K562 (cell line): ENCODE data around the gene ACOX2. TPM values are rescaled to one million over a fixed set of nuclear protein-coding genes. Genes with fewer than 3 reads are reported as not detected.

Experiments
- GATA2 ChIP-seq: sonication (generic); formaldehyde crosslinking; IDR thresholded peaks from 2 replicates; pipeline ENCODE4 v1.4.0; 2020; ENCODE audit warnings: mild to moderate bottlenecking, missing genetic modification reagents
- HNRNPUL1 ChIP-seq: fragments of 200-400 bp; formaldehyde crosslinking; IDR thresholded peaks from 2 replicates; pipeline ENCODE4 v1.6.1; 2017; ENCODE audit warnings: low read length
- MAZ ChIP-seq, 2 experiments: fragments of 450-650 bp in 1 of 2; sonication (generic) in 1 of 2; formaldehyde crosslinking; IDR thresholded peaks in 1 of 2; conservative IDR thresholded peaks in 1 of 2; 2 replicates each; pipeline versions ENCODE4 v1.4.0 to v1.5.0; 2020; ENCODE audit warnings: mild to moderate bottlenecking in 1 of 2, missing genetic modification reagents in 1 of 2
- NR0B1 ChIP-seq: fragments of 450-650 bp; IDR thresholded peaks from one replicate; pipeline ENCODE4 v1.6.1; 2018; ENCODE audit warnings: mild to moderate bottlenecking, moderate library complexity; ENCODE audit not compliant: partially characterized antibody
- RAD51 ChIP-seq: fragments of 450-650 bp; IDR thresholded peaks from 2 replicates; pipeline ENCODE4 v1.7.1; 2016; ENCODE audit warnings: low read depth, mild to moderate bottlenecking, borderline replicate concordance
- ZNF561 ChIP-seq: fragments of 450-650 bp; formaldehyde crosslinking; conservative IDR thresholded peaks from 2 replicates; pipeline ENCODE4 v1.4.0; 2020; ENCODE audit warnings: mild to moderate bottlenecking, moderate library complexity
- ZNF668 ChIP-seq: fragments of 250-450 bp; sonication (Bioruptor Pico); IDR thresholded peaks from 2 replicates; pipeline ENCODE4 v1.8.0; 2022; ENCODE audit warnings: mild to moderate bottlenecking, inconsistent platforms
- polyA plus RNA-seq, 8 experiments: library from polyadenylated mRNA; depleted of rRNA in 4 of 8; stranded (reverse) in 5 of 8; unstranded in 3 of 8; fragments of >200 nt; fragmentation: Nextera tagmentation in 2 of 8; fragmentation: Illumina TruSeq in 1 of 8; extraction: Ambion mirVana in 2 of 8; extraction: Trizol in 1 of 8; gene quantifications; 2 replicates each; pipeline versions ENCODE4 v1.2.1 to v1.2.3, GENCODE V29; 2011 to 2014; ENCODE audit warnings: inconsistent platforms in 1 of 8, missing spikeins in 1 of 8
- total RNA-seq, 7 experiments: library from RNA; depleted of rRNA in 6 of 7; stranded (reverse); fragments of >200 nt in 6 of 7; fragmentation: Illumina TruSeq in 2 of 7; extraction: Trizol in 2 of 7; gene quantifications; 2 replicates each; pipeline versions ENCODE4 v1.2.1 to v1.2.3, GENCODE V29; 2011 to 2021; ENCODE audit warnings: low replicate concordance in 1 of 7

ACOX2 gene
- total and polyA plus RNA-seq, 9 of the 15 experiments (the other 6 are each of a cell fraction or from before 2014, with no cell fraction given): 0.15 TPM; not detected in 8

- no peak for TF ChIP-seq ZNF668
- no peak for TF ChIP-seq MAZ (CRISPR knock-in tag; conservative IDR thresholded peaks at IDR 0.05 in 1 of 2, IDR thresholded peaks at IDR 0.05 in 1 of 2)
- TF ChIP-seq ZNF561 (CRISPR knock-in tag): no peak
- no peak for TF ChIP-seq RAD51
- TF ChIP-seq GATA2 (CRISPR knock-in tag): no peak
- no peak for TF ChIP-seq NR0B1
- no peak for TF ChIP-seq HNRNPUL1
Measured at GRCh38 chr3:58459160-58459559, 77.8 kb downstream of the ACOX2 start (continued).

Other genes with a start within 250 kb of the ACOX2 start
- 13.9 and 15.9 TPM in 2 replicates for gene RPP14, start 230.9 kb downstream of the ACOX2 start, total RNA-seq (2014; rRNA removed)
- gene RPP14, start 230.9 kb downstream of the ACOX2 start, total RNA-seq (2014; rRNA removed; fragmentation: Illumina TruSeq; extraction: Trizol): 13.5 and 15.5 TPM in 2 replicates
- 19.9 and 20.4 TPM in 2 replicates for gene RPP14, start 230.9 kb downstream of the ACOX2 start, total RNA-seq (2015; rRNA removed; fragmentation: Illumina TruSeq; extraction: Trizol)
- gene RPP14, start 230.9 kb downstream of the ACOX2 start, total RNA-seq (2021): 14.9 and 17.0 TPM in 2 replicates
- gene RPP14, start 230.9 kb downstream of the ACOX2 start, polyA plus RNA-seq (2011; rRNA removed): 14.7 and 18.9 TPM in 2 replicates
- gene RPP14, start 230.9 kb downstream of the ACOX2 start, polyA plus RNA-seq (2014; fragmentation: Illumina TruSeq; extraction: Trizol): 14.6 and 15.4 TPM in 2 replicates
- 10 to 100 TPM; 20.5 to 20.8 TPM for gene RPP14, start 230.9 kb downstream of the ACOX2 start, polyA plus RNA-seq (2014; fragmentation: Nextera tagmentation; extraction: Ambion mirVana)
- gene RPP14, start 230.9 kb downstream of the ACOX2 start, polyA plus RNA-seq (2014; rRNA removed): 15.1 and 19.0 TPM in 2 replicates
- 1.8 and 2.7 TPM in 2 replicates for gene HTD2, start 230.7 kb downstream of the ACOX2 start, total RNA-seq (2014; rRNA removed)
- gene HTD2, start 230.7 kb downstream of the ACOX2 start, total RNA-seq (2014; rRNA removed; fragmentation: Illumina TruSeq; extraction: Trizol): 10.5 and 12.7 TPM in 2 replicates
- gene HTD2, start 230.7 kb downstream of the ACOX2 start, total RNA-seq (2015; rRNA removed; fragmentation: Illumina TruSeq; extraction: Trizol): 5.8 and 6.9 TPM in 2 replicates
- 8.3 and 9.6 TPM in 2 replicates for gene HTD2, start 230.7 kb downstream of the ACOX2 start, total RNA-seq (2021)
- gene HTD2, start 230.7 kb downstream of the ACOX2 start, polyA plus RNA-seq (2011; rRNA removed): 9.4 and 11.6 TPM in 2 replicates
- 2.2 and 6.8 TPM in 2 replicates for gene HTD2, start 230.7 kb downstream of the ACOX2 start, polyA plus RNA-seq (2014; fragmentation: Illumina TruSeq; extraction: Trizol)
- 10 to 100 TPM; 13.9 to 22.8 TPM for gene HTD2, start 230.7 kb downstream of the ACOX2 start, polyA plus RNA-seq (2014; fragmentation: Nextera tagmentation; extraction: Ambion mirVana)
- 5.8 and 8.0 TPM in 2 replicates for gene HTD2, start 230.7 kb downstream of the ACOX2 start, polyA plus RNA-seq (2014; rRNA removed)
- 11.3 and 12.4 TPM in 2 replicates for gene PXK, start 204.3 kb downstream of the ACOX2 start, total RNA-seq (2014; rRNA removed)
- gene PXK, start 204.3 kb downstream of the ACOX2 start, total RNA-seq (2014; rRNA removed; fragmentation: Illumina TruSeq; extraction: Trizol): 12.9 and 15.3 TPM in 2 replicates
- 9.7 and 10.0 TPM in 2 replicates for gene PXK, start 204.3 kb downstream of the ACOX2 start, total RNA-seq (2015; rRNA removed; fragmentation: Illumina TruSeq; extraction: Trizol)
- 10.8 and 14.0 TPM in 2 replicates for gene PXK, start 204.3 kb downstream of the ACOX2 start, total RNA-seq (2021)
- 10.6 and 11.1 TPM in 2 replicates for gene PXK, start 204.3 kb downstream of the ACOX2 start, polyA plus RNA-seq (2011; rRNA removed)
- 15.3 and 19.9 TPM in 2 replicates for gene PXK, start 204.3 kb downstream of the ACOX2 start, polyA plus RNA-seq (2014; fragmentation: Illumina TruSeq; extraction: Trizol)
- gene PXK, start 204.3 kb downstream of the ACOX2 start, polyA plus RNA-seq (2014; fragmentation: Nextera tagmentation; extraction: Ambion mirVana): 1 to 10 TPM; 3.3 to 4.8 TPM
- 12.7 and 14.5 TPM in 2 replicates for gene PXK, start 204.3 kb downstream of the ACOX2 start, polyA plus RNA-seq (2014; rRNA removed)
- 57.7 and 123 TPM in 2 replicates for gene PDHB, start 103.4 kb downstream of the ACOX2 start, total RNA-seq (2014; rRNA removed)
- gene PDHB, start 103.4 kb downstream of the ACOX2 start, total RNA-seq (2014; rRNA removed; fragmentation: Illumina TruSeq; extraction: Trizol): 66.0 and 71.2 TPM in 2 replicates
- 55.6 and 58.6 TPM in 2 replicates for gene PDHB, start 103.4 kb downstream of the ACOX2 start, total RNA-seq (2015; rRNA removed; fragmentation: Illumina TruSeq; extraction: Trizol)
- 50.9 and 51.2 TPM in 2 replicates for gene PDHB, start 103.4 kb downstream of the ACOX2 start, total RNA-seq (2021)
- 68.6 and 85.2 TPM in 2 replicates for gene PDHB, start 103.4 kb downstream of the ACOX2 start, polyA plus RNA-seq (2011; rRNA removed)
- gene PDHB, start 103.4 kb downstream of the ACOX2 start, polyA plus RNA-seq (2014; fragmentation: Illumina TruSeq; extraction: Trizol): 54.3 and 58.0 TPM in 2 replicates
- gene PDHB, start 103.4 kb downstream of the ACOX2 start, polyA plus RNA-seq (2014; fragmentation: Nextera tagmentation; extraction: Ambion mirVana): 100 to 1,000 TPM; 166 to 178 TPM
- gene PDHB, start 103.4 kb downstream of the ACOX2 start, polyA plus RNA-seq (2014; rRNA removed): 90.0 and 131 TPM in 2 replicates
- 2.1 and 4.4 TPM in 2 replicates for gene KCTD6, start 45.1 kb downstream of the ACOX2 start, total RNA-seq (2014; rRNA removed)
- 3.7 and 5.1 TPM in 2 replicates for gene KCTD6, start 45.1 kb downstream of the ACOX2 start, total RNA-seq (2014; rRNA removed; fragmentation: Illumina TruSeq; extraction: Trizol)
- gene KCTD6, start 45.1 kb downstream of the ACOX2 start, total RNA-seq (2015; rRNA removed; fragmentation: Illumina TruSeq; extraction: Trizol): 5.2 and 5.3 TPM in 2 replicates
- gene KCTD6, start 45.1 kb downstream of the ACOX2 start, total RNA-seq (2021): 3.0 and 3.5 TPM in 2 replicates
- gene KCTD6, start 45.1 kb downstream of the ACOX2 start, polyA plus RNA-seq (2011; rRNA removed): 5.0 and 5.1 TPM in 2 replicates
- 4.2 and 5.9 TPM in 2 replicates for gene KCTD6, start 45.1 kb downstream of the ACOX2 start, polyA plus RNA-seq (2014; fragmentation: Illumina TruSeq; extraction: Trizol)
- gene KCTD6, start 45.1 kb downstream of the ACOX2 start, polyA plus RNA-seq (2014; fragmentation: Nextera tagmentation; extraction: Ambion mirVana): 1 to 10 TPM; 4.0 to 4.5 TPM
- gene KCTD6, start 45.1 kb downstream of the ACOX2 start, polyA plus RNA-seq (2014; rRNA removed): 3.9 and 5.3 TPM in 2 replicates
- gene FAM107A, start 40.2 kb upstream of the ACOX2 start, total RNA-seq (2014; rRNA removed): not detected in 2 replicates
- not detected in 2 replicates for gene FAM107A, start 40.2 kb upstream of the ACOX2 start, total RNA-seq (2014; rRNA removed; fragmentation: Illumina TruSeq; extraction: Trizol)
- gene FAM107A, start 40.2 kb upstream of the ACOX2 start, total RNA-seq (2015; rRNA removed; fragmentation: Illumina TruSeq; extraction: Trizol): not detected in 2 replicates
- gene FAM107A, start 40.2 kb upstream of the ACOX2 start, total RNA-seq (2021): 0.07 TPM in 1 of 2 replicates, not detected in the other
- not detected in 2 replicates for gene FAM107A, start 40.2 kb upstream of the ACOX2 start, polyA plus RNA-seq (2011; rRNA removed)
- not detected in 2 replicates for gene FAM107A, start 40.2 kb upstream of the ACOX2 start, polyA plus RNA-seq (2014; fragmentation: Illumina TruSeq; extraction: Trizol)
- gene FAM107A, start 40.2 kb upstream of the ACOX2 start, polyA plus RNA-seq (2014; fragmentation: Nextera tagmentation; extraction: Ambion mirVana): not detected
- gene FAM107A, start 40.2 kb upstream of the ACOX2 start, polyA plus RNA-seq (2014; rRNA removed): not detected in 2 replicates
- not detected in 2 replicates for gene FAM3D, start 129.6 kb upstream of the ACOX2 start, total RNA-seq (2014; rRNA removed)
- not detected in 2 replicates for gene FAM3D, start 129.6 kb upstream of the ACOX2 start, total RNA-seq (2014; rRNA removed; fragmentation: Illumina TruSeq; extraction: Trizol)
- not detected in 2 replicates for gene FAM3D, start 129.6 kb upstream of the ACOX2 start, total RNA-seq (2015; rRNA removed; fragmentation: Illumina TruSeq; extraction: Trizol)
- gene FAM3D, start 129.6 kb upstream of the ACOX2 start, total RNA-seq (2021): 0.49 TPM in 1 of 2 replicates, not detected in the other
- 0.16 TPM in 1 of 2 replicates, not detected in the other for gene FAM3D, start 129.6 kb upstream of the ACOX2 start, polyA plus RNA-seq (2011; rRNA removed)
- not detected in 2 replicates for gene FAM3D, start 129.6 kb upstream of the ACOX2 start, polyA plus RNA-seq (2014; fragmentation: Illumina TruSeq; extraction: Trizol)
- gene FAM3D, start 129.6 kb upstream of the ACOX2 start, polyA plus RNA-seq (2014; fragmentation: Nextera tagmentation; extraction: Ambion mirVana): not detected
- gene FAM3D, start 129.6 kb upstream of the ACOX2 start, polyA plus RNA-seq (2014; rRNA removed): 0.43 TPM in 1 of 2 replicates, not detected in the other